Germinal center (tissue), 1 donor: ENCODE results near the gene KCND3.

Experiments
- DNase-seq: peaks from one replicate; pipeline ENCODE4 v3.0.0; 2012; ENCODE audit warnings: mixed read lengths, low spot score

Gene KCND3

DNA sequence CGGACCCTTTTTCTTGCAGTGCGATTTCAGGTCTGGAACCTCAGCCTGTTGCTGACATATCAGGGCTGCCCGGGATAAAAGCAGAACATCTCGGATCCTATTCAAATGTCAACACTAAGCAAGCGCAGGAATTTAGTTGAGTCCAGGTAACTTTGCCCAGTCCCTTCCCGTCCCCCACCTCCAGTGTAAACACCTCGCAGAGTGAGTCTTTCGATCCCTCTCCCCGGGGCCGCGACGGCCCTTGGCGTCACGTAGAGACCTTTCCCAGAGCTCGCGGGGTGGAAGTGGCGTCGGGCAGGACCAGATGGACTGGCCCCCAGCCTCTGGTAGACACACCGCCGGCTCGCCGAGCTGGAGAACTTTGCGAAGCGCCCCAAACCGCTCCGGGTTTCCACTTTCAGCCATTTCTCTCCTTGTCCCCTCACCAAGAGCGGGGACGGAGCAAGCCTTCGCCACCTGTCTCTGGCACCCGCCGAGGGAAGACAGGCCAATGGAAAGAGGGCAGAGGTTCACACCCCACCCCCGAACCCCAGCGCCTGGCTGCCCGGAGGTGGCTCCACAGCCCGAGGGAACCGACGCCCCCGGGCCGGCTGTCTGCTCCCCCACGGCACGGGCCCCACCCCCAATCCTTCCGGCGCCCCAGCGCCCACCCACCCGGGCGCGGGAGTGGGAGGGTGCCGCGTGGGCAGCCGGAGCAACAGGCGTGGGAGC, 570 bp downstream of the KCND3 start:
- DNase-seq: no peak

- DNase-seq: no peak
Measured at GRCh38 chr1:111988377-111988742, 1.1 kb downstream of the KCND3 start.

- no peak for DNase-seq
Measured at GRCh38 chr1:111987502-111987901, 2.0 kb downstream of the KCND3 start.

- DNase-seq: no peak
Measured at GRCh38 chr1:111983500-111983899, 6.0 kb downstream of the KCND3 start.

- DNase-seq: no peak
Measured at GRCh38 chr1:111982428-111982827, 7.0 kb downstream of the KCND3 start.

DNA sequence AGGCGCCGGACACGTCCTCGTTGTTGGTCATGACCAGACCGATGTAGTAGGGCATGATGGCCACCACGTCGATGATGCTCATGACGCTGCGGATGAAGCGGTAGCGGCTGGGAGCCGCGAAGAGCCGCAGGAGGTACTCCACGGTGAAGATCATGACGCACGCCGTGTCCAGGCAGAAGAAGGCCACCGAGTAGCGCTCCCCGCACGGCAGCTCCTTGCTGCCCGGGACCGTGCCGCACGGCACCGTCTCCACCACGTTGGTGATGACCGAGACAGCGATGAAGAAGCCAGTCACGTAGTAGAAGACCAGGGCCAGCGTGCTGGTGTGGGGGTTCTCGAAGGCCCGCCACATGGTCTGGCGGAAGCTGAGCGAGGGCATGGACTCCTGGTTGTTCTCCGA, 7.6 kb downstream of the KCND3 start:
- DNase-seq: no peak

DNA sequence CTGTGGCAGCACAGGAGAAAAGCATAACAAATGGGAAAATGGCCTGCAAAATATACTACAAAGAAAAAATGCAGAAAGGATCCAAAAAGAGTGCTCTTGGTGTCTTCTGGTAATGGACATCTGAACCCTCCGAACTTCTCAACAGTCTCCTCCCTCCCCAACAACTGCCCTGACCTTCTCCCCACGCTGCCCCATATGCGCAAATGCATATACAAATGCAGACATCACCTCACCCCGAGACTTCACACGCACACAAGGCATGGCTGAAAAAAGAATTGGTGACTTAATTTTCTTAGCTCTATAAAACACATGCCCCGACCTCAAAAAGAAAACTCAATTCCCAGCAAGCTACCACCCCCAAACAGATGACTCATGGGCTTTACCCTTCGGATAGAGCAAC, 8.4 kb downstream of the KCND3 start:
- DNase-seq: no peak

- no peak for DNase-seq
Measured at GRCh38 chr1:111980686-111981085, 8.8 kb downstream of the KCND3 start.

DNA sequence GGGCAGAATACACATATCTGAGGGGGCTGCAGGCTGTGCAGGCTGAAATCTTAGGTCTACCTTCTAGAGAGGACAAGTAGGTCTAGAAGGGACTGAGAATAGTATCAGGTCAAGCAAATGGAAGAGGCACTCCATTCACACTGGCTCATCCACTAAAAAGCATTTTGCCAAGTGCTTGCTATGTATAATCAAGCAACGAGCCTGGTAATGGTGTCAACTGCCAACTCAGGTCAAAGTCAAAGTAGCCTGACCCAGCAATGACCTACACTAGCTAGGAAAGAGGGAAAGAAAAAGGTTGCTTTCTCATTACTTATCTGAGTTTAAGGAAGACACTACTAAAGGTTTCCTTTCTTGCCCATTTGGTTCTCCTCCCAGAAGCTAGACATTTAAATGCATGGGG, 10.8 kb downstream of the KCND3 start:
- DNase-seq: no peak

DNA sequence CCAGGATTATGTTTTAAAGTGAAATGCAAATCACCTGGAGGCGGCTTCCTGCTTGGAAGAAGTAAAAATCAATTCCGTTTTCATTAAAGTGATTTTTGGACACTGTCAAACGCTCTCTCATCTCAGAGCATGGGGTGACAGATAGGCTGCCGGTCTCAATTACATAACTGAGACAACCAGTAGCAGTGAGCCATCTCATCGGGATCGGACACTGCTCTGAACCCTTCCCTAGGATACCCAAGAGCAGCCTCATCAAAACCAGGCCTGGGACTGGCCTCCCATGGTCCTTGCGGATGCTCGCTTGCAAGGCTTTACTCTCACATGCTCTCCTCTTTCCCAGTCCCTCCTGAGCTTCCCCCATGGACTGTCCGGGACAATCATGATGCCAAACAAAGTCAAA, 12.1 kb downstream of the KCND3 start:
- no peak for DNase-seq

GRCh38 chr1:111976842-111977241, 12.6 kb downstream of the KCND3 start:
- no peak for DNase-seq

GRCh38 chr1:111976332-111976731, 13.1 kb downstream of the KCND3 start:
- no peak for DNase-seq

DNA sequence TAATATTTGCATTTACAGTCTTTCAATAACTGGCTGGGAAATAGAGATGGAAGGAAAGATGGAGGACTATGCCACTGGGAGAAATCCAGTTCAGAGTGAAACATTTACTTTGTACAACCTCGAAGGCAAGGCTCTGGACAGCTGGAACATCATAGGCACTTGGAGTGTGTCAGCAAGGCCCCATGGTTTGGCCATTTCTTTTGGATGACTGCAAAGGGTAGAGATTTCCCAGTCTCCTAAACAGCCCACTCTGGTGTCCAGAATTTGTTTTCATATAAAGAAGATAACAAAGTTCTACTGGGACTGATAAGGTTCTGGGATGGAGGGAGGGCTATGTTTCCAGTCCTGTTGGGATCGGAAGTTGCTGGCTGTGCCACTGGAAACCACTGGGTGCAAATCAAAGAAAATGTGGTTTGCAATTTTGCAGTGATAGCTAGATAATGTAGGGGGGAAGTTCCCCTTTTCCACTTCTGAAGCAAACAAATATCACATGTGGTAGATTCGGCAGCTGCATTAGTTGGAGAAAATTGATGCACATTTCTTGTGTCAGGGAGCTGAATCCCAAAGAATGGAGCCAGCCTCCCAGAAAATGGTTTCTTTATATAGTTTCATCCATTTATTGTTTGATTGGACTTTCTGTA, 16.2 kb downstream of the KCND3 start:
- DNase-seq: no peak

- DNase-seq: no peak
Measured at GRCh38 chr1:111971396-111971795, 18.1 kb downstream of the KCND3 start.

GRCh38 chr1:111968511-111968910, 21.0 kb downstream of the KCND3 start:
- no peak for DNase-seq

GRCh38 chr1:111967886-111968285, 21.6 kb downstream of the KCND3 start:
- no peak for DNase-seq

DNA sequence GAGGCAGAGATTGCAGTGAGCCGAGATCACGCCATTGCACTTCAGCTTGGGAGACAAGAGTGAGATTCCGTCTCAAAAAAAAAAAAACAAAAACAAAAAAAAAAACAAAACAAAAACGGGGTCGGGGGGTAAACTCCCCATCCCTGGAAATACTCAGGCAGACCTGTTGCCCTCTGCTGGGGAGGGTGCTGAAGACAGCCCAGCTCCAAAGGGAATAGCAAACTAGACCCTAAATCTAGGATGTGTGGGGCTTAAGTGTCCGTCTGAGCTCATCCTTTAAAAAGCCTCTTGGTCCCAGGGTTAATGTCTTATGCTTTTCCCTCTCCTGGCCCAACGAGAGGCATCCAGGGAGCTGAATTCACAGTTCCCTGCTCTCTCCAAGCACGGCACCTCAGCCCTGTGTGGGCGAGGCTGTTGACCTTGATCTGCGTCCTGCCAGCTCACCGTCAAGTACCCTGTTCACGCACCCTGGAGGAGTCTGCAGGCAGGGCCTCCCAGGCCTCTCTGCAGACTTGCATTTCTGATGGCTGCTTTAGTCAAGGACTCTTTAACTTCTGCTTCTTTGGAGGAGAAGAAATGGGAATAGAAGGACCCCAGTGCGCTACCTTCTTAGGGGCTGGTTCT, 22.3 kb downstream of the KCND3 start:
- DNase-seq: no peak

GRCh38 chr1:111965781-111966443, 23.6 kb downstream of the KCND3 start:
- DNase-seq: no peak

- DNase-seq: no peak
Measured at GRCh38 chr1:111963985-111964738, 25.3 kb downstream of the KCND3 start.

DNA sequence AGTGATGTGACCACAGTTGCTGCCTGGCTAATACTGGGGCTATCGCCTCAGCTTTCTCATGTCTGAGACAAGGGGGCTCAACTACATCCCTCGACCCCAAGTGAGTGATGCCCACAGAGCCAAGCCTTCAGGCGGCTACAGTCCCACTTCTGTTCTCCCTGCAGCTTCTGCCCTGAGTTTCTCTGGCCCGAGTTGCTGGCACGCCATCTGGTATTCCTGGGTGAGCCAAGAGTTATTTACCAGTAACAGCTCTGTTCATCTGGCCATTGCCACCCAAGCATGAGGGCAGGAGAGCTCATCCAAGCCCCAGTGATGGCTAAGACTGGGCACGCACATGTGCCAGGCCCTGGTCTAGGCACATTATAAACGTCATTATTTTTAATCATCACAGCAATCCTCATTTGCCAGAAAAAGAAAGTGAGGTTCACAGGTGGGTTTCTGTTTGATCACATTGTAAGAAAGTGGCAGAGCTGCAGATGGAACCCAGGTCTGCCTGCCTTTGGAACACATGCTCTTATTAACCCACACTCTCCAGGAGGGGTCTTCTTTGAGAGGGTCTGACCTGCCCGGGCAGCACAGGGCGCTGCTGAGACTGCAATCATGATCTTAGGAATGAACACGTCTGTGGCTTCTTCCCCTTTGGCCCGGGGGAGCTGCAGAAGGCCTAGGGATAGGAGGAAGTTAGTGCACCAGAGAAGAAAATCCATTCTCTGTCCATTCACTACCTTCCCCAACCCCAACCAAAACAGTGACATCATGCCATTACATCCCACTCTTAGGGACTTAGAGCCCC, 27.5 kb downstream of the KCND3 start:
- no peak for DNase-seq

GRCh38 chr1:111961016-111961415, 28.5 kb downstream of the KCND3 start:
- DNase-seq: no peak

DNA sequence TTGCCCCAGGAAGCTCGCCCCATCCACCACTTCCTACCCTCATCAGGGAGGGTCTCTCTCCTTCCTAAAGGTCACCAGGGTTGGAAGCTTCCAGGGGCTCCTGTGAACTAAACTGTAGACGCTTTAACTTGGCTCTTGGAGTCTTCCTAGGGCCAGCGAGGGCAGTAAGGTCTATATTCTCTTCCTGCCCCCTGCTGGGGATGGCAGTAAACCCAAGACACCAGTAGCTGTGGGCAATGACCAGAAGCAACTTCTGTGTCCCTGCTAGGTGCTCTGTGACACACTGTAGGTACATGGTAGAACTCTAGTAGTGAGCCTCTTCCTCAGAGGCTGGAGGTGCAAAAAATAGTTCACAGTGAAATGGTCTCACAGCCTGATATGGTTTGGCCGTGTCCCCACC, 30.0 kb downstream of the KCND3 start:
- no peak for DNase-seq
